ENCODE results near the gene PRKN.

DNA sequence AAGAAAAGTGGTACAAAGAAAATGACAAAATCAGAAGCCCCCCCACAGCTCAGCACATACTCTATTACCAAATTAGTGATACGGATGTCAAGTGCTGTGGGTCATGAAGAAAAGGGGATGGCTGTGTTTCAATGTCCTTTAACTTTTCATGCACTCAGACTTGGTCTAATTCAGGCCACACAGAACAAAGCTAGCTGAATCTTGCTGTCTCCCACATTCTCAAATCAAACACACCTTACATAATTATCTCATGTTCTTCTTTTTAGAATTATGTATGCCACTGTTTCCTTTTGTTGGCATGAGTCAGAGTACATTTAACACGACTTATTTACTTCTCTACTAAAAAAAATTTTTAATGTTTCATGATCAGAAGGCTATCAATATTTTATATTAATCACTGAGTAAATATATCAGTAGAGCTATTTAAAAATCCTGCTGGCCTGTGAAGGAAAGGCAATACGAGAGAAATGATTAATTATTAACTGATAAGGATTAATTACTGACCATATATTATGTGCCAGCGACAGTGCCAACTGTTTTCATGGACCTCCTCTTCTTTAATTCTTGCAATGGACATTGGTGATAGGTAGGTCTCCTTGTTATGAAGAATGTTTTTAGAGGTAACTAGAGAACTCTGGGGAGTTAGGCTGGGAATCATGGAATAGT is 857.2 kb downstream of the PRKN start:
- TF ChIP-seq, protein P1, sequence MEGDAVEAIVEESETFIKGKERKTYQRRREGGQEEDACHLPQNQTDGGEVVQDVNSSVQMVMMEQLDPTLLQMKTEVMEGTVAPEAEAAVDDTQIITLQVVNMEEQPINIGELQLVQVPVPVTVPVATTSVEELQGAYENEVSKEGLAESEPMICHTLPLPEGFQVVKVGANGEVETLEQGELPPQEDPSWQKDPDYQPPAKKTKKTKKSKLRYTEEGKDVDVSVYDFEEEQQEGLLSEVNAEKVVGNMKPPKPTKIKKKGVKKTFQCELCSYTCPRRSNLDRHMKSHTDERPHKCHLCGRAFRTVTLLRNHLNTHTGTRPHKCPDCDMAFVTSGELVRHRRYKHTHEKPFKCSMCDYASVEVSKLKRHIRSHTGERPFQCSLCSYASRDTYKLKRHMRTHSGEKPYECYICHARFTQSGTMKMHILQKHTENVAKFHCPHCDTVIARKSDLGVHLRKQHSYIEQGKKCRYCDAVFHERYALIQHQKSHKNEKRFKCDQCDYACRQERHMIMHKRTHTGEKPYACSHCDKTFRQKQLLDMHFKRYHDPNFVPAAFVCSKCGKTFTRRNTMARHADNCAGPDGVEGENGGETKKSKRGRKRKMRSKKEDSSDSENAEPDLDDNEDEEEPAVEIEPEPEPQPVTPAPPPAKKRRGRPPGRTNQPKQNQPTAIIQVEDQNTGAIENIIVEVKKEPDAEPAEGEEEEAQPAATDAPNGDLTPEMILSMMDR (IDR thresholded peaks at IDR 0.05; ENCODE audit: low read depth, low read length): no peak
- no peak for TF ChIP-seq POLR2A (IDR thresholded peaks at IDR 0.05; ENCODE audit: extremely low read depth, insufficient read length)
- no peak for TF ChIP-seq MYC (IDR thresholded peaks at IDR 0.05; ENCODE audit: low read depth, low read length)
